Umbilical cord (tissue), 2 donors: ENCODE measurements around the gene RSBN1L. TPM values are rescaled to one million over a fixed set of nuclear protein-coding genes. Genes with fewer than 3 reads are reported as not detected.

Experiments used
- DNase-seq: peaks from one replicate; pipeline ENCODE4 v3.0.0-alpha.2; 2015; ENCODE audit warnings: low spot score
- total RNA-seq: library from RNA; depleted of rRNA; stranded (reverse); fragments of >200 nt; gene quantifications from one replicate; pipeline ENCODE4 v1.2.3, GENCODE V29; 2014; ENCODE audit warnings: low replicate concordance; ENCODE audit not compliant: insufficient read depth

Gene RSBN1L
- total RNA-seq, 1 donor from 2014 or later = 28.4 TPM

DNA sequence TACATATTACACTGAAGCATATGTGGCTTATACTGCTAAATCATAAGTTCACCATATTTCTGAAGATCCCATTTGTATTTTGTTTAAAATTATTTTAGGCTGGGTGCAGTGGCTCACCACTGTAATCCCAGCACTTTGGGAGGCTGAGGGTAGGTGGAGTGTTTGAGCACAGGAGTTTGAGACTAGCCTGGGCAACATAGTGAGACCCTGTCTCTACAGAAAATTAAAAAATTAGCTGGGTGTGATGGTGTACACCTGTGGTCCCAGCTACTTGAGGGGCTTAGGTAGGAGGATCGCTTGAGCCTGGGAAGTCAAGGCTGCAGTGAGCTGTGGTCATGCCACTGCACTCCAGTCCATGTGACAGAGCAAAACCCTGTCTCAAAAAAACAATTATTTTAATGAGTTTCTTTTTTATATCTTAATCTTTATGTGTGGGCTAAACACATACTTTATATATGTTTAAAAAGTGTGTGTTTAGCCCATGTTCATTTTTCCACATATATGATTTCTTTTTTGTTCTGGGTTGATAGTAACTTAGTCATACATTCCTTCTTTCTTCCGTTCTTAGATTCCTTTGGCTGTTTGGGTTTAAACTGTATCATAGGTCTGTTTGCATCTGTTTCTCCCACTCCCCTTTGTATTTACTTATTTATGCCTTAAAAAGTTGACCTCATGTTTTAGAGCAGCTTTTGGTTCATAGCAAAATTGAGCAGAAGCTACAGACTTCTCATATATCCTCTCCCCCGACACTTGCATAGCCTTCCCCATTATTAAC is 33.5 kb downstream of the RSBN1L start:
- no peak for DNase-seq

DNA sequence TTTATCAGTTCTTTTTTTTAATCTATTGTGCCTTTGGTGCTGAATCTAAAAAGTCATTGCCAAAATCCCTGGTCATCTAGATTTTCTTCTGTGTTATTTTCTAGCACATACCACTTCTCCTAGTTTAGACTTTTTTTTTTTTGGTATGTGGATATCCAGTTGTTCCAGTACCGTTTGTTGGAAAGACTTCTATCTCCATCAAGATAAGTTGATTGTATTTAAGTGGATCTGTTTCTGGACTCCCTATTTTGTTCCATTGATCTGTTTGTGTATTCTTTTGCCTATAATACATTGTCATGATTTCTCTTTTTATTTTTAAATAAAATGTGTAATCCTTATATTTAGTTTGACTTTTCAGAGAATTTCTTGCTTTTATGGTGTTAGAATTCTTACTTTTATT is 35.5 kb downstream of the RSBN1L start:
- no peak for DNase-seq

DNA sequence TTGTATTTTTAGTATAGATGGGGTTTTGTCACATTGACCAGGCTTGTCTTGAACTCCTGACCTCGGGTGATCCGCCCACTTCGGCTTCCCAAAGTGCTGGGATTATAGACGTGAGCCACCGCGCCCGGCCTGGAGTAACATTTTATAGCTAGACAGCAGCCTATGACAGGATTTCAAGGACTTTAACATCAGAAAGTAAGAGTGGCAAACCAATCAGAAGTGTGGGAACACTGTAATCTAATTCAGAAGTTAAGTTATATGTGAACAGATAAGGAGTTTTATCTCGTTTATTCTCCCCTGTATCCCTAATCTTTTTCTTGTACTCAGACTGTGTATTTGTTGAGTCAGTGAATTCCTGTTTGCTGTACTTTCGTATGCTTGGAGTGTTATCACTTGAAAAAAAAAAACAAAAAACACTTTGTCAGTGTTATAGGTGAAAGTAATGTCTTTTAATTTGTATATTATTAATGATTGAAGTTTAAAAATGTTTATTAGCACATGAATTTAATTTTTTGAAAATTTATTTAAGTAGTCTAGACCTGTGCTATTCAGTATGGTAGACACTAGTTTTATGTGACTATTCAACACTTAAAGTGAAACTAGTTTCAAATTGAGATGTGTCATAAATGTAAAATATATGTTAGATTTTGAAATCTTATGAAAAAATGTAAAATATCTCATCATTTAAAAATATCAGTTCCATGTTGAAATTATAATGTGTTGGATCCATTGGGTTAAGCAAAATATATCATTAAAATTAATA is 38.6 kb downstream of the RSBN1L start:
- peak; percentile 52 for DNase-seq

DNA sequence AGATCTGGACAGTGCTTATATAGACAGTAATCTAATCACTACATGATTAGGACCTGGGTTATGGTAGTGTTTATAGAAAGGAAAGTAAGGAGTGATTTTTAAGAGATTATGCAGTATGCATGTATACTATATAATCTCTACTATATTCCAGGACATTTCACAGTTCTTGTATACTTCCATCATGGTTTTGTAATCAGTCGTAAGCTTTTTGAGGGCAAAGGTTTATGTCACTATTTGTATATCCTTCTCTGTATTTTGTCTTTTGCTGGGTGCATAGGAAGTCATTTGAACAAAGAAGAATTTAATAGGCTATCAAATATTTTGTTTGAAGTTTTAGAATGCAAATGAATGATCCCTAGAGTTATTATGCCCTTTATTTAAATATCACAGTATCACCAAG is 39.2 kb downstream of the RSBN1L start:
- DNase-seq = no peak

DNA sequence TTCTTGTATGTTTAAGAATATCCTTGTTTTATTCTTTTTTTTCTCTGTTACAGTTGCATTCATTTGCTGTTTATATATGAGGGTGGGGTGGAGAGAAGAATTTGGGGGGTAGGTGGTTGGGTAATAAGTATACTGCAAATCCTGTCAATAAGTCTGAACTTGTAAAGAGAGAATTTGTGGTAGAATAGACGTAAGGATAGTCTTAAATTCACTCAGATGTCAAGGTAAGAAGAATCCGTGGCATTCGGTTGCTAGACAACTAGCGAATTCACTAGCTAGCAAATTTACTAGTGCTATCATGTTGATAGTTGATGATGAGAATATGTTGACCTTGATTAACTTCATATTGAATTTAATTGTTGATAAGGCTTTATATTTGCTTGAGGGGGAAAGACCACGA is 40.7 kb downstream of the RSBN1L start:
- DNase-seq = no peak

DNA sequence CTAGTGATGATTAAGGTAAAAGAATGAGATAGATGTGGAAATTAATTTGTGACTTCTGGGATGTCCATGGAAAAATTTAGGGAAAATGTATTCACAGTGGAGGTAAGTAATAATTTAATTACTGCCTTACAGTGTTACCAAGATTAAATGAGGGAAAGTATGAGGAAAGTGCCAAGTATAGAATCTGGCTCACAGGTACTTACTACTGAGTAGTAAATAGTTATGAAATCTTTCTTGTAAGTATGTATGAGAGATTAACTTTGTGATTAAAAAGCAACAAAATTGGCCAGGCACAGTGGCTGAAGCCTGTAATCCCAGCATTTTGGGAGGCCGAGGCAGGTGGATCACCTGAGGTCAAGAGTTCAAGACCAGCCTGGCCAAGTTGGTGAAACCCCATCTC is 42.1 kb downstream of the RSBN1L start:
- DNase-seq = no peak

DNA sequence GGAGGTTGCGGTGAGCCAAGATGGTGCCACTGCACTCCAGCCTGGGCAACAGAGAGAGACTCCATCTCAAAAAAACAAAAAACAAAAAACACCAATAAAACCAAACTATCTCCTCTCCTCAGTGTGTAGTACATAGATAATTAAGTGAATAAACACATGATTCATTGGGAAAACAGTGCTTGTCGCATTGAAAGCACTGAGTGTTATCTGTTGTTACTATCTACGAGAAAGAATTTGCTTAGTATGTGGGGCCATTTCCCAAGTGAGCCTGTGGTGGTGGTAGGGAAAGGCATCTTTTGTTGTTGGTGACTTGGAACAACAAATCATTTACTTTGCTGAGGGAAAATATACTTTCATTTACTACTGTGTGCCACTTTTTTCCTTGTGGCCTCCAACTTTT is 42.6 kb downstream of the RSBN1L start:
- no peak for DNase-seq

DNA sequence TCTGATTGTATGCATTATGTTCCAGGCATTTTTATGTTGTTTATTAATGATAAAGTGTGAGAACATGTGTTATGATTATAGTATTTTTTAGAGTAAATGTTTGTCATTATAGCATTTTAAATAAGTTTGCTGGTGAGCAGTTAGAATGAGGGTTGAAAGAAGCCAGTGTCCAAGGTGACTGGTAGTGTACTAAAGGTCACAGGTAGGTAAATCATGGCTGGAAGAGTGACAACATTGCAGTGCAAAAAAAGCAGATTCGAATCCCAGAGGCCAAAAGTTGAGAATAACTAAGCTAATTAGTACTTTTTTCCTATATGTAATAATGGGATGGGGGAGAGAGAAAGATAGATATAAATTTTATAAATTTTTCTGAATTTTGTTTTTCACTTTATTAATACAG is 44.0 kb downstream of the RSBN1L start:
- no peak for DNase-seq

DNA sequence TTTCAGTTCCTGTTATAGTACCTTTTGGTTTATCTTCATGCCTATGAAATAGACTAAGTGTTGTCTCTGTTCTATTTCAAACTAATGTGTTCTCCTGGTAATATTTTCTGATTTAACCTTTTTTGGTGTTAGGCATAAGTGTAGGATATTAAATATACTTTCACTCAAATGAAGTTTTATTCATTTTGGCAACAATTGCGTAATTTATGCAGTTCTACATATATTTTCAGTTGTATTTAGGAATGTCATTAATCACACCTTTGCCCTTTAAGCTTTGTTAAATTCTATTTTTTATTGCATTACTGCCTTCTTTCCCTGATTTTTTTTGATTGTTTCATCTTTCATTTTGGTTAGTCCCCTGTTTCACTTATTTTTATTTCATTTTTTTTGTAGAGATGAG is 47.3 kb downstream of the RSBN1L start:
- no peak for DNase-seq

DNA sequence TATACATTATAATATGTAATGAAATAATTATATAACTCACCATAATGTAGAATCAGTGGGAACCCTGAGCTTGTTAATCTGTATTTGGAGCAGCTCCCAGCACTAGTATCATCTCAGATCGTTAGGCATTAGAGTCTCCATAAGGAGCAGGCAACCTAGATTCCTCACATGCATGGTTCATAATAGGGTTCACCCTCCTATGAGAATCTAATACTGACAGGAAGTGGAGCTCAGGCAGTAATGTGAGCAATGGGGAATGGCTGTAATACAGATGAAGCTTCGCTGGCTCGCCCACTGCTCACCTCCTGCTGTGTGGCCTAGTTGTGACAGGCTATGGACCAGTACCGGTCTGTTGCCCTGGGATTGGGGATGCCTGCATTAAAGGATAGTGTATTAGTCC is 49.5 kb downstream of the RSBN1L start:
- DNase-seq = no peak

DNA sequence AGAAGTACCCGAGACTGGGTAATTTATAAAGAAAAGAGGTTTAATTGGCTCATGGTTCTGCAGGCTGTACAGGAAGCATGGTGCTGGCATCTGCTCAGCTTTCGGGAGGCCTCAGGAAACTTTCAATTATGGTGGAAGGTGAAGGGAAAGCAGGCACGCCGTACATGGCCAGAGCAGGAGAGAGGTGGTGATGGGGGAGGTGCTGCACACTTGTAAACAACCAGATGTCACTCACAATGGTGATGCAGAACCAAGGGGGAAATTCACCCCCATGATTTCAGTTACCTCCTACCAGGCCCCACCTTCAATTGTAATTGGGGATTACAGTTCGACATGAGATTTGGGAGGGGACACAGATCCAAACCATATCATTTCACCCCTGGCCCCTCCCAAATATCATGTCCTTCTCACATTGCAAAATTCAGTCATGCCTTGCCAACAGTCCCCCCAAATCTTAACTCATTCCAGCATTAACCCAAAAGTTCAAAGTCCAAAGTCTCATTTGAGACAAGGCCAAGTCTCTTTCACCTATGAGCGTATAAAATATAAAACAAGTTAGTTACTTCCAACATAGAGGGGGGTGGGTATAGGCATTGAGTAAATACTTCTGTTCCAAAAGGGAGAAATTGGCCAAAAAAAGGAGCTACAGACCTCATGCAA is 50.0 kb downstream of the RSBN1L start:
- DNase-seq = no peak

DNA sequence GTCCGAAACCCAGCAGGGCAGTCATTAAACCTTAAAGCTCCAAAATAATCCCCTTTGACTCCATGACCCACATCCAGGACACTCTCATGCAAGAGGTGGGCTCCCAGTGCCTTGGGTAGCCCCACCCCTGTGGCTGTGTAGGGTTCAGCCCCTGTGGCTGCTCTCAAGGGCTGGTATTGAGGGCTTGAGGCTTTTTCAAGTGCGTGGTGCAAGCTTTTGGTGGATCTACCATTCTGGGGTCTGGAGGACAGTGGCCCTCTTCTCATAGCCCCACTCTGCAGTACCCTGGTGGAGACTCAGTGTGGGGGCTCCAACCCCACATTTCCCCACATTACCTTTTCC is 50.5 kb downstream of the RSBN1L start:
- no peak for DNase-seq

DNA sequence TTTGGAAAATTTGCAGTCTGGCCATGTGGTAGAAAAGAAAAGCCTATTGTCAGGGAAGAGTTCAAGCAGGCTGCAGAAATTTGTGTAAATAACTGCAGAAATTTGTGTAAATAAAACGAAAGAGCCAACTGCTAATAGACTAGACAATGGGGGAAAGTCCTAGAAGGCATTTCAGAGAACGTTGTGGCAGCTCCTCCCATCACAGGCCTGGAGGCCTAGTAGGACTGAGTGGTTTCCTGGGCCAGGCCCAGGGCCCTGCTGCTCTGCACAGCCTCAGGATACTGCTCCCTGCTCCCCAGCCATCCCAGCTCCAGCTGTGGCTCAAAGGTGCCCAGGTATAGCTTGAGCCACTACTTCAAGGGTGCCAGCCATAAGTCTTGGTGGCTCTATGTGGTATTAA is 50.9 kb downstream of the RSBN1L start:
- no peak for DNase-seq

DNA sequence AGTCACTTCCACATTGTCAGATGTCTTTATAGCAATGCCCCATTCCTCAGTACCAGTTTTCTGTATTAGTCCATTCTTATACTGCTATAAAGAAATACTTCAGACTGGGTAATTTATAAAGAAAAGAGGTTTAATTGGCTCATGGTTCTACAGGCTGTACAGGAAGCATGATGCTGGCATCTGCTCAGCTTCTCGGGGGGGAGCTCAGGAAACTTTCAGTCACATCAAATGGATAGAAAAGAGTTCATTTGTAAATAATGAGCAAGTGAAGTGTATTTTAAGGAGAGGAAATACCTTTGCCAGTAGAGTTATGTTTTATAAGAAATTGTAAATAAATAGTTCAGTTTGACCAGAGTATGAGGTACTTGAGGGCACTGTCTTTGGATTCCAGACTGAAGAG is 51.5 kb downstream of the RSBN1L start:
- DNase-seq = no peak

DNA sequence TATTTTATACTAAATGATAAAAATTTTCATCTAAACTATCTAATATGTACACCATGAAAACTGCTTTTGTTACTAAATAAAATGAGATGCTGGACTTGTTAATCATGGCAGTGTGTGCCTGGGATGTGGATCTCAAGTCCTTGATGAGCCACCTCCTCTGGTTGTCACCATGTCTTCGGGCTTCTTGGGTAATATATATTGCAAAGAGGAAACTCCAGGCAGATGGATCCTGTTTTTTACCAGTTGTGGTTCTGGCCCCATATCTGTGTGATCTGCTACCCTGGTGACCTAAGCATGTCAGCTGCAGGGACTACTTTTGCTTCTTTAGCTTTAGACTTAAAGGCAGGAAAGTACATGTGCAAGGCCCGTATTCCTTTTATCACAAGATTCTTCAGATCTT is 55.8 kb downstream of the RSBN1L start:
- DNase-seq = peak; percentile 28

DNA sequence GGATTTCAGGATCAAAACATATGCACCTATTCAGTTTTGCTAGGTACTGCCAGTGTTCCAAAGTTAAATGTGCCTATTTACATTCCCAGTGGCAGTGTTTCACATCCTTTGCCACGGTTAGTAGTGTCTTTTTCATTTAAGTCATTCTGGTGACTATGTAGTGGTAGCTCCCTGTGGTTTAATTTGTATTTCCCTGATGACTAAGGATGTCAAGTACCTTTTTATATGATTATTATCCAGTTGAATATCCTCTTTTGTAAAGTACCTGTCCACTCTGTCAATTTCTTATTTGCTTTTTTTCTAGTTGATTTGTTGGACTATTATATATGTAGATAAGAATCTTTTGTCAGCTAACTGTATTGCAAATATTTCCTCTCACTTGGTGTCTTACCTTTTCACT is 56.9 kb downstream of the RSBN1L start:
- DNase-seq = no peak

DNA sequence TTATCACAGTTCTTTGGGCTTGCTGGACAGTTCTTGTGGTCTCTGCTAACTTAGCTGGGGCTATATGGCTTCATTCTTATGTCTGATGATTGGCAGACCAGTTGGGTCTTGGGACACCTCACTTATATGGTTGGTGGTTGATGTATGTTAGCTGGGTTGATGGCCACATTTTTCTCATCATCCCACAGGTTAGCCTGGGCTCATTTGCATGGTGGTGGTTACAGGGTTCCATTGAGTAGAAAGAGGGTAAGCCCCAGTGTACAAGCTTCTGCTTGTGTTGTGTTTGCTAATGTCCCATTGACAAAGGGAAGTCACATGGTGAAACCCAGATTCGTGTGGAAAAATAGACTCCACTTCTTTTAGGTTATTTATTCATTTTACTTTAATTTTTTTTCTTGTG is 61.3 kb downstream of the RSBN1L start:
- DNase-seq = no peak

DNA sequence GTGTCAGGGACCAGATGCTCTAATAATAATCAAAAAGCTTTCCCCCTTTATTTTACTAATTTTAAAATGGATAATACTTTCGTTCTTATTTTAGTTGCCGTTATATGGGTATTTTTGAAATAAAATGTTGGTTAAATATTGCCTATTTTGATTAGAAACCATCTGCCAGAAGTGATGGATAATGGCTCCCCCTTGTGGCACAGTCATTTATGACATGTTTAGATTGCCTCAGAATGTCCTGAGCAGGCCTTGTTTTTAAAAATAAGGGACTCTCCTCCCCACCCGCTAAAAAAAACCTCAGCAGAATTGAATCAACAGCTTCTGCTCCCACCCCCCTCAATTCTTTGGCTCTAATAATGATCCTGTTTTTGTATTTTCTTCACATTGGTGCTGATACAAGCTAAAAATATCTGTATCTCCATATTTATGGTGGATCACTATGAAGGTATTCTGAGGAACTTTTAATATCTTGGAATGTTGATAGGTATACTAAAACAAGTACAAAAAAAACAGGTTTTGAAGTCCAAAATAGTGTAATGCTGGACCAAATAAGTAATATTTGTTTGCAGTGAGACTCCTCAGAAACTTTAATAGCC is 63.1 kb downstream of the RSBN1L start:
- DNase-seq = peak; percentile 62

DNA sequence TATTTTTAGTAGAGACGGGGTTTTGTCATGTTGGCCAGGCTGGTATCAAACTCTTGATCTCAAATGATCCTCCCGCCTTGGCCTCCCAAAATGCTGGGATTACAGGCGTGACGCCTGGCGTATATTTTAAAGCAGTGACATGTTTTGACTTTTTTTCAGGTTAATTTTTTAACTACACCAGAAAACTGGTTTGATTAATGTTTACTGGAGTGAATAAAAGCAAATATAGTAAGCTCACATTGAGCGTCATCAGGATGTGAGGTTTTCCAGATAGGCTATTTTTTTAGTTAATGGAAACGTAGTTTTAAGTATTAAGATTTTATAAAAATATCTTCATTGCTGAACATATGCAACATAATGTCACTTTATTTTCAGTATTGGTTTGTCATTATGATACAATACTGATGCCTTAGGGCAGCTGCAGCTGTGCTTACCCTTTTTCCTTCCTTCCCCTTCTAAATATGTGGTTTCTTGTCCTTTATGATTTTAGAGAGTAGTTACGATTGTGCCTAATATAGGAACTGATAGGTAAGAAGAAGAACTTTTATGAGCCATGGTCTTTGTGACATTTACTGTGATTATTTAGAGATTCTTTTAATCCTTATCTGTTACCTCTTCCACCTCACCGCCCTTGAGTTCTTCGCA is 64.7 kb downstream of the RSBN1L start:
- no peak for DNase-seq

DNA sequence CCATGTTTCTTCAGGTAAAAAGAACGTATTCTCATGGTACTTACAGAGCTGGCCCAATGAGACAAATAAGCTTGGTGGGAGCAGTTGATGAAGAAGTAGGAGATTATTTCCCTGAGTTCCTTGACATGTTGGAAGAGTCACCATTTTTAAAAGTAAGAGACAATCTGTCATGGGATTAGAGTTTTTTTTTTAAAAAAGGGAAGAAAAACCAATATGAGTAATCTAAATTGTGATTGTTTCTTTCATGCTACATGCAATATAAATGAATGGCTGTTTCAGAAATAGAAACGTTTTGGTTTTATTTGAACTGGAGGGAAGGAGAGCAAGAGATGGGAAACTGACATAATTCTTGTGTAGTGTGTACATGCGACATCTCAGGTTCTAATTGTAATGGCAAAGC is 69.2 kb downstream of the RSBN1L start:
- no peak for DNase-seq

DNA sequence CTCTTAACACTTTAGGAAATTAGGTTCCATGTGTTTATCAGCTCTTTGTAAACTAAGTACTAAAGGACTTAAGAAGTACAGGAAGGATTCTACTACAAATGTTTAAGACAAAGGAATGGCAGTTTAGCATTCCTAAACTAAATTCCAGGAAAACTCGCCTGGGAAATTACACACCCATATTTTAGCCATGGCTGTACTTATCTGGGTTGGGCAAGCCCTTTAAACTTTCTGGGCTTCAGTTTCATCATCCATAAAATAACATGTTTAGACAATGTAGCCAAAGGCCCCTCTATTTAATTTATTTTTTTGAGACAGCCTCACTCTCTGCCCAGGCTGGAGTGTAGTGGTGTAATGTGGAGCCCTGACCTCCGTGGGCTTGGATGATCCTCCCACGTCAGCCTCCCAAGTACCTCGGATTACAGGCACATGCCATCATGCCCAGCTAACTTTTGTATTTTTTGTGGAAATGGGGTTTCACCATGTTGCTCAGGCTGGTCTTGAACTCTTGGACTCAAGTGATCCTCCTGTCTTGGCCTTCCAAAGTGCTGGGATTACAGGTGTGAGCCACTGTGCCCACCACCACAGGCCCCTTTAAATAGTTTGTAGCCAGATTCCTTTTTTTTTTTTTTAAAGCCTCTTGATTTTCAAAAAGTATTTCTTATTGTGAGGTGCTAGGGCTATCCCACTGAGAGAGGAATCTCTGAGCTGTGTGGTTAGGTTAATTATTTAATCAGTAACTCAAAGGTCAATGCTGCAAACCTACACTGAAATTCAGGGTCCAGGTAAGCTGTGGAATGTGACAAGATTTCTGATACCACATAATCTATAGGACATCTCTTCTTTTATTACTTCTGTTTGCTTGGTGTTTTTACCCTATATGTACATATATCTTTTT is 69.9 kb downstream of the RSBN1L start:
- DNase-seq = no peak
